ENCODE measurements around the gene ISM1.

Gene ISM1

GRCh38 chr20:13283869-13284829 lies 63.1 kb downstream of the ISM1 start:
- no peak for DNase-seq (ENCODE audit: low spot score)

DNA sequence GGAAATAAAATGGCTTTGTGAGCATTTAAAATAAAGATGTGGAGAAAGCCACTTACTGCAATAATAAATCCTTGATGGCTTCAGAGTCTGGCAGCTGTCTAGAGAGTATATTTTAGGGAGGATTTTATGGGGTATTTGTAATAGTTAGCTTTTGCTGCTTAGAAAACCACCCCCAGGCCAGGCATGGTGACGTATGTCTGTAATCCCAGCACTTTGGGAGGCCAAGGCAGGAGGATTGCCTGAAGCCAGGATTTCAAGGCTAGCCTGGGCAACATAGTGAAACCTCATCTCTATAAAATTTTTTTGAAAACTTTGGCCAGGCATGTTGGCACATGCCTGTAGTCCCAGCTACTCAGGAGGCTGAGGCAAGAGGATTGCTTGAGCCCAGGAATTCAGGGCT lies 63.8 kb downstream of the ISM1 start:
- no peak for DNase-seq (ENCODE audit: low spot score)

DNA sequence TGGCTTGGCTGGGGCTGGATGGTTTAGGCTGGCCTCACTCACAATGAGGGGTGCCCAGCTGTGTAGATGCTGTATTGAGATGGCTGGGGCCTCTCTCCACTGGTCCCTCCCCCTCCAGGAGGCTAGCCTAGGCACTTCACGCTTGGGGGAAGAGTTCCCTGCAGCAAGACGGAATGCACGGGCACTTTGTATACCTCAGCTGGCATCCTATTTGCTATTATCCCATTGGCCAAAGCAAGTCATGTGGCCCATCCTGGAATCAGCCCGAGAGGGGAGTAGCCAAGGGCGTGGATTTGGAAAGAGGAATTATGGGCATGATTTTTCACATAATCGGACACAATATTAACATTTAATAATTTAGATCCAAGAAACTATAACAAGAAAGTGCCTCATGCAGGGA lies 64.3 kb downstream of the ISM1 start:
- no peak for DNase-seq (ENCODE audit: low spot score)

DNA sequence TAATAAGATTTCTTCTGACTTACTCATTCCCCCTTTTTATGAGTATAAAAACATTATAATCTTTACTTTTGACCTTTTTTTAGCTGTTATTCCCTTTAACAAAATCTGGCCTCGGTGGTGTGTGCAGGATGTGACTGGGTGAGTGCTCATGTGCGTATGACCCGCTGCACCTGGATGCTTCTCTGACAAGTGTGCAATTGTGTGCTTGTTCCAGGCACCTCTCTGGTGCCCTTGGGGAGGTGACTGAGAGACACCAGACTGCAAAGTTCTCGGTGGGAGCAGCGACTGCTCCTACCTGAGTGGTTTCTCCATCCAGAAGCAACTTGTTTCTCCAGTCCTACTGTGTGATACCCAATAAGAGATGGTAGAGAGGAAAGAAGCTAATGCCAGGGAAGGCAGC lies 65.0 kb downstream of the ISM1 start:
- DNase-seq (ENCODE audit: low spot score): no peak

DNA sequence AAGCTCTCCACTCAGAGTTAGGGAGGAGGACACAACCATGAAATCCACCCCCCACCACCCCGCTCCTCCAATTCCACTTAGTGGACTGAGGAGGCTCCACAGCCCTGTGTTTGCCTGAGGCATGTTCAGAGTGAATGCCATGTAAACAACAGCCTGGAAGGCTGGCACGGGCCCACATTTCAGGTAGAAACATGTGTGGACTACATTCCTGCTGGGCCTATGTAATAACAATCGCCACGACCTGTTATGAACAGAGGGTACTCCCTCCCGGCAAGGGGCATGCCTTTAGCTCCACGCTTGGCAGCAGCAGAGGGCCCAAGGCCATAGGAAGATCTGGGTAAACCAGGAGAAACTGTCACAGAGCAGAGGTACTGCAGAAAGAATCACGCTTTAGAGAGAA lies 65.5 kb downstream of the ISM1 start:
- DNase-seq (ENCODE audit: low spot score): no peak

DNA sequence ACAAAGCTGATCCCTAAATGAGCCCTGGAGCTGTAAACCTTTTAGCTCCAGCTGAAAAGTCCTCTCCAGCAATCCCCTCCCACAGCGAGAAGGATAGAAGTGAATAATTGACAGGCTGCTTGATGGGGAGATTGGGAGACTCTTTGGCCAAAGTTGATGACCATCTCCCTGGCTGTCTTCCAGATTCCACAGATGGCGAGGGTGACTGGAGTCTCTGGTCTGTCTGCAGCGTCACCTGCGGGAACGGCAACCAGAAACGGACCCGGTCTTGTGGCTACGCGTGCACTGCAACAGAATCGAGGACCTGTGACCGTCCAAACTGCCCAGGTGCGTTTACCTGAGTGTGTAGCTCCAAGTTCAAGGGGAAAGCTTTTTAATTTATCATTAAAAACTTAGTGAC lies 67.3 kb downstream of the ISM1 start:
- no peak for DNase-seq (ENCODE audit: low spot score)

DNA sequence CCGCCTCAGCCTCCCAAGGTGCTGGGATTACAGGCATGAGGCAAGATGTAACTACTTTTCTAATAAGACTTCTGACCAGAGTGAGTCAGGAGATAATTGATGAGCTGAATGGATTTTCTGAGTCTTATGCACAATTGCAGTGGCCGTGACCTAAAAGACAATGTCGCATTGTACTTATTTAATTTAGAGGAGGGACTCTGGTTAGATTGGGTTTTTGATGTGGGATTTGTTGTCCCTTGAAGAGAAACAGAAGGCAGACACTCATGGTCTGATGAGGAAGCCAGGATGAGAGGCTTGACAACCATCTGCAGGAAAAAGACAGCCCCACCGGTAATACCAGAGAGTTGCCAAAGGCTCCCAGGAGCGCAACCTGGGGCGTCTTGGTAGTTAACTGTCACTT lies 68.0 kb downstream of the ISM1 start:
- no peak for DNase-seq (ENCODE audit: low spot score)

DNA sequence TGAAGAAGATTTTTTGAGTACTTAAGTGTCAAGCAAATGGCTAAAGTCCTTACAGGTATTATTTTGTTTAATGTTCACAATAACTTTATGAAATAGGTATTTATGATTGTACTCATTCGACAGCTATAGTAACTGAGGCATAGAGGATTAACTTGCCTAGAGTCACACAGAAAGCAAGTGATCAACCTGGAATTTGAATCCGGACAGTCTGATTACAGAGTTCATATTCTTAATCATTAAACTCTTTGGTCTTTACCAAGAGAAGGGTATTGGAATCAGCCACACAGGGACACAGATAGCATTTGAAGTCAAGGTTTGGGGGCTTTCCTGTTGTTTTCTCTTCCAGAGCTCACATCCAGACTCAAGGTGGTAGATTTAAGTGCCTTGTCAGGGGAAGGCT lies 69.7 kb downstream of the ISM1 start:
- no peak for DNase-seq (ENCODE audit: low spot score)

GRCh38 chr20:13291157-13291556 lies 70.1 kb downstream of the ISM1 start:
- DNase-seq (ENCODE audit: low spot score): no peak

- DNase-seq (ENCODE audit: low spot score): no peak
Measured at GRCh38 chr20:13292201-13292885, 71.3 kb downstream of the ISM1 start.

DNA sequence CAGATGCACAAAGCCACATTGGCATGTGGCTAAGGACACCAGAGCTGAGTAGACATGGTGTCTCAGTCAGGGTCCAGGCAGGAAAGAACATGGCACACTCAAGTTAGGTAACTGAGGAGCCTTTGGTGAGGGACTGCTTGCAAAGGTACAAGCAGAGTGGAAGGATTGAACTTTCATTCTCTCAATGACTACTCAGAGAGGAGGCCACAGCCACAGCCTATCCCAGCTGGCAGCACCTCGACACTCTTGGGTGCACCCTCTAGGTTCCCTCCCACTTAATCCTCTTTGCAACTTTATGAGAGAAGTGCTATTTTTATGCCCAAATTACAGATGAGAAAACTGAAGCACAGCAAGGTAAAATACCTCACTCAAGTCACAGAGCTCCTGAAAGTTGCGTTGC lies 73.4 kb downstream of the ISM1 start:
- no peak for DNase-seq (ENCODE audit: low spot score)

- DNase-seq (ENCODE audit: low spot score): no peak
Measured at GRCh38 chr20:13295637-13296036, 74.6 kb downstream of the ISM1 start.

DNA sequence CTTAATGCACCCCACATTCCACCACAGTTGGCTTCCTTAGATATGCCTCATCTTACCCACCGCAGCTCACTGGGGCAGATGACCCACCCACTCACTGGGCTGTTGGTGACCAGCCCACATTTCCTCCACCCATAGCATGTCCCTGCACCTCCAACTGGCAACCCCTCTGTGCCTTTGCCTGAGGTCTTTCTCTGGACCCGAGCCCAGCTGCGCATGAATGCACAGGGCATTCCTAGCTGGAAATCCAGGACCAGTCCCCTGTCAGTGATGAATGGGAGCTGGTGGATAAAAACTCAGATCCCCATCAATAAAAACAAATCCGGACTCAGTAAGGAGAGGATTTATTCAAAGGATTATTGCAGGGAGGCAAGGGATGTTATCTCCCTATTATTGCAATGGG lies 75.0 kb downstream of the ISM1 start:
- DNase-seq (ENCODE audit: low spot score): no peak

DNA sequence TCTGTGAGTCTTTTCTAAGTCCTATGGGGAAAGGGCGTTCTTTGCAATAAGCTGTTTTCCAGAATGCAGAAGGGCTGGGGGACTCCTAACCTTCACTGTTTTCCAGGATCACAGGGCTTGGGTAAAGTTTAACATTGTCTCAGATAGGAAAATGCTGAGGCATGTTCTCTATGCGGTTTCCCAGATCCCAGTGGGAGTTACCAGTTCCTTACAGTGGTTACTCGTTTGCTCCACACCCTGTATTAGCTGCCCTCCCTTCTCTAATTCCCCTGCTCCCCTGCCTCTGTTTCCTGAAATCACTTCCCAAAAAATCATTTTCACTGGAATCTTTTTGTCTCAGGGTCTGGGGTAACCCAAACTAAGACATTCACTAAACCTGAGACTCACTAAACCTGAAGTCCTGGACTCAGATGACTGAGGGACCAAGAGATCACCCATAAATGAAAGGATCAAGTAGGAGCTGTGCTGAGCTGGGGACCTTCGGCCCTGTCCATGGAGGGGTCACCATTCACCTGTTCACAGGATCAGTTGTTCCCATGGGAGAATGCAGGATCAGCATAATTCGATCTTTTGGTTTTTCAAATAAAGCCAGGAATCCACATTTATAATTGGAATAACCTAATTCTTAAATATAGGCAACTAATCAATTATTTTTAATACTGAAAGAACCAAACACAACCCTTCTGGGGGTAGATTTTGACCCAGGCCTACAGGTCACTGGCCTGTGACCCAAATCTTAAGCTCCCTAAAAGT lies 76.2 kb downstream of the ISM1 start:
- DNase-seq (ENCODE audit: low spot score): no peak

DNA sequence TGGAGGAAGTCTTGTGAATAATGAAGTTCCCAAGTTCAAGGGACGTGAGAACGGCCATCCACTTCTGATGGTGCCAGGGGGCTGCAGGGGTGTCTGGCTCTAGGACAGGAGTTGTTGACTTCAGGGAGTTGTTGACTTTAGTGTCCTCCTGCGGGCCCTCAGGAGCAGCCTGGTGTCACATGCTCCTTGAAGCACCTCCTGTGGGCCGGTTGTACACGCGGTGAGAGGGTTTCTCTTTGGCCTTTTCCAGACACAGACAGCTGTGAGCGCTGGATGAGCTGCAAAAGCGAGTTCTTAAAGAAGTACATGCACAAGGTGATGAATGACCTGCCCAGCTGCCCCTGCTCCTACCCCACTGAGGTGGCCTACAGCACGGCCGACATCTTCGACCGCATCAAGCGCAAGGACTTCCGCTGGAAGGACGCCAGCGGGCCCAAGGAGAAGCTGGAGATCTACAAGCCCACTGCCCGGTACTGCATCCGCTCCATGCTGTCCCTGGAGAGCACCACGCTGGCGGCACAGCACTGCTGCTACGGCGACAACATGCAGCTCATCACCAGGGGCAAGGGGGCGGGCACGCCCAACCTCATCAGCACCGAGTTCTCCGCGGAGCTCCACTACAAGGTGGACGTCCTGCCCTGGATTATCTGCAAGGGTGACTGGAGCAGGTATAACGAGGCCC lies 77.8 kb downstream of the ISM1 start:
- DNase-seq (ENCODE audit: low spot score): no peak

- DNase-seq (ENCODE audit: low spot score): no peak
Measured at GRCh38 chr20:13299401-13299800, 78.3 kb downstream of the ISM1 start.

DNA sequence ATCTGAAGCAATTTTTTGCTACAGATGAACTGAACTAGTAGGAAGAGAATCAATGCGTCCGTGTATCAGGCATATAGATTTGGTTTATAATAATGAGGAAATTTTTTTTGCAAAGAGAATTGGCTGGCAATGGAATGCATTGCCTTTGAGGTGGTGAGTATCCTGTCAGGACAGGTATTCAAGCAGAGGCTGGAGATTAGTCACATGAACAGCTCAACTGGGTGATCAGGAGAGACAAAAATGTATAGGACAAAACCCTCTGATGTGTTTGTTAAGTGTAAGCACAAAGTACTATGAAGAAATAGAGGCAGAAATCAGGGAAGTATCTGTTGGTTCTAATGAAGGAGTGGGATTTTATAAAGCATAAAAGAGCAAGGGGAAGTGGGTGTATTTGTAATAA lies 80.5 kb downstream of the ISM1 start:
- DNase-seq (ENCODE audit: low spot score): no peak

- peak; percentile 8 for DNase-seq (ENCODE audit: low spot score)
Measured at GRCh38 chr20:13302647-13303450, 81.8 kb downstream of the ISM1 start.

- no peak for DNase-seq (ENCODE audit: low spot score)
Measured at GRCh38 chr20:13305284-13305683, 84.2 kb downstream of the ISM1 start.

DNA sequence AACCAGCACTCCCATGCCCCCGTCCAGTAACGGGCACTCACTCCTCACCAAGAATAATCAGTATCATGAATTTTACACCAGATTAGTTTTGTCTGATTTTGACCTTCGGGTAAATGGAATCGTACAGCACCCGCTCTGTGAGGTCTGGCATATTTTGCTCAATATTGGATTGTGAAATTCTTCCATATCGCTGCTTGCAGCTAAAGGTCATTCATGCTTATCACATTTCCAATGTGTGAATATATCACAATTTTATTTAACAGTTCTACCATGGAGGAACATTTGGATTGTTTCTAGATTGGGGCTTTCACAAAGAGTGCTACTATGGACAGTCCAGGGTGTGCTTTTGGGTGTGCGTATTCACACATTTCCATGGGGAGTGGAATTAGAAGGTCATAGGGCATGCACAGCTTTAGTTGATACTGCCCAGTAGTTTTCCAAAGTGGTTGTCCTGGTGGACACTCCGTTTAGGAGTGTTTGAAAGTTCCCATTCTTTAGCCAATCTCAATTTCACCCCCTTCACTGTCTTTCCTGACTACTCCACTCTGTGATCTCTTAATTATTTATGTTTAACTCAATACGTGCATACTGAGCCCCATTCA lies 86.6 kb downstream of the ISM1 start:
- no peak for DNase-seq (ENCODE audit: low spot score)

DNA sequence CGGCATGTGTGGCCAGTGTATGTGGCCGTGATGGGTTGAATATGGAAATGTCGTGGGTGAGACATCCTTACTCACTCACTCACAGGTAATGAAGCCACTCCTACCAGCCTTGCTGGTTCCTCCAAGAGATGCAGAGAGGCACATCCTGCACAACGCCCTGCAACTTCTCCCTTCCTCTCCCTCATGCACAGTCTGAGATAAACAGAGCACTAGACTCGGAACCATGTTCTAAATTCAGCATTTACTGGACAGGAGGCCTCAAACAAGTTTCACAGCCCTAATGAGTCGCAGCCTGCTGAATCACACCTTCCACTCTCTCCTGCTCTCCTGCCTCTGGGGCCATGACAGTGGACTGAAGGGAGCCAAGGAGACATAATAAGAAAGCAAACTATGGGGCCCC lies 91.2 kb downstream of the ISM1 start:
- no peak for DNase-seq (ENCODE audit: low spot score)

Measured in LoVo (cell line).